Keratinocyte (primary cell): ENCODE data around the gene SEC24D.

Source experiments
- CTCF ChIP-seq, 3 experiments: IDR thresholded peaks in 1 of 3; conservative IDR thresholded peaks in 1 of 3; optimal IDR thresholded peaks in 1 of 3; 2 replicates in 2 of 3; 3 replicates in 1 of 3; pipeline versions ENCODE3 to v1.5.1; 2011; ENCODE audit warnings: low read length in 3 of 3, mild to moderate bottlenecking in 3 of 3, moderate library complexity in 2 of 3, control low read depth in 1 of 3, inconsistent platforms in 1 of 3; ENCODE audit not compliant: insufficient read depth in 2 of 3; ENCODE audit errors: extremely low read depth in 1 of 3
- EZH2 ChIP-seq: IDR thresholded peaks from one replicate; pipeline ENCODE4 v1.6.1; 2012; ENCODE audit warnings: inconsistent platforms, mild to moderate bottlenecking, low read length, moderate library complexity

- TF ChIP-seq EZH2, result no peak
- no peak for TF ChIP-seq CTCF (optimal IDR thresholded peaks at IDR 0.05 in 1 of 3, IDR thresholded peaks at IDR 0.05 in 1 of 3, conservative IDR thresholded peaks at IDR 0.05 in 1 of 3; ENCODE audit: extremely low read depth in 1 of 3, insufficient read depth in 2 of 3, low read length in 3 of 3)
Observed at GRCh38 chr4:118761397-118762016, 74.4 kb downstream of the SEC24D start.
